BJ (cell line): Measurements from ENCODE around the gene SLC39A5. TPM values are rescaled to one million over a fixed set of nuclear protein-coding genes. Genes with fewer than 3 reads are reported as not detected.
A peak's percentile ranks its signal among the peaks of the same experiment; 100 is the strongest.

Source experiments
- CTCF ChIA-PET: fragments of 350-600 bp; formaldehyde crosslinking; extraction: SDS; loops from one replicate; lab custom pipeline; 2021; ENCODE audit warnings: antibody characterized with exemption, inconsistent platforms; lab: Yijun Ruan, JAX
- POLR2A ChIA-PET: fragments of 300-600 bp; sonication (Branson Sonifier 250); formaldehyde crosslinking; extraction: SDS; loops from one replicate; lab custom pipeline; 2021; ENCODE audit warnings: antibody characterized with exemption; lab: Charles Lee
- DNase-seq: peaks from one replicate; pipeline ENCODE4 v3.0.0-alpha.2; 2011; ENCODE audit warnings: low read depth
- H3K27me3 ChIP-seq: 2 replicates; pipeline ENCODE4 v1.6.0; 2011; ENCODE audit warnings: low read length; ENCODE audit not compliant: control insufficient read depth, insufficient read depth
- H3K36me3 ChIP-seq: 2 replicates; pipeline ENCODE4 v1.5.1; 2011; ENCODE audit warnings: low read length; ENCODE audit not compliant: control insufficient read depth, insufficient read depth
- H3K4me3 ChIP-seq: 2 replicates; pipeline ENCODE4 v1.5.1; 2011; ENCODE audit warnings: low read depth, mild to moderate bottlenecking, control low read depth, low read length
- CTCF ChIP-seq: IDR thresholded peaks from 2 replicates; pipeline ENCODE4 v1.5.1; 2011; ENCODE audit warnings: low read depth, mild to moderate bottlenecking, control low read depth, inconsistent platforms, low read length, moderate library complexity; ENCODE audit not compliant: insufficient read depth
- polyA minus RNA-seq: library from RNA; depleted of rRNA, polyadenylated mRNA; stranded (reverse); fragments of >200 nt; gene quantifications from 2 replicates; pipeline ENCODE4 v1.2.3, GENCODE V29; 2011; rRNA and poly(A)+ RNA removed
- polyA plus RNA-seq: library from polyadenylated mRNA; depleted of rRNA; stranded (reverse); fragments of >200 nt; gene quantifications from 2 replicates; pipeline ENCODE4 v1.2.3, GENCODE V29; 2011; rRNA removed

Gene SLC39A5
- polyA plus RNA-seq, result not detected in 2 replicates
- polyA minus RNA-seq, result not detected in 2 replicates

GRCh38 chr12:56229916-56230431 is at the start of gene SLC39A5:
Gene SLC39A5, plus strand, starts transcription at chr12:56230051. Its CDS starts 1,224 bp downstream, at chr12:56231275.
- no peak for DNase-seq
- ChIA-PET CTCF (interaction anchor here (1.4 to 2.7 kb wide), 2 partner anchors 38 to 41 kb away, joined by 3 to 9 read pairs; partner anchors contain the start of gene SMARCC2), POLR2A (no interaction called here)
- Histone ChIP-seq H3K27me3 (no peaks in the 10 kb centered on the region), H3K4me3 (no peak within 1 kb of the TSS), H3K36me3 (peaks cover 4% of the 10 kb centered on the region)
- TF ChIP-seq CTCF, result no peak

GRCh38 chr12:56186957-56187356 is 42.9 kb upstream of the SLC39A5 start:
- POLR2A ChIA-PET, result no interaction called here
- no peaks in the 10 kb centered on the region for H3K27me3 ChIP-seq
- no peak overlapping the region for H3K4me3 ChIP-seq
- no peak for TF ChIP-seq CTCF
- H3K36me3 ChIP-seq, result peaks cover 10% of the 10 kb centered on the region
- CTCF ChIA-PET, result interaction anchor here (1.6 to 6.7 kb wide), 4 partner anchors 25 to 67 kb away, joined by 4 to 134 read pairs (median 63); partner anchors contain the start of genes ESYT1, MYL6 and ZC3H10
- DNase-seq, result no peak

- H3K36me3 ChIP-seq, result peaks cover 10% of the 10 kb centered on the region
- POLR2A ChIA-PET, result interaction anchor here (0.6 to 2.2 kb wide), 4 partner anchors 30 to 114 kb away, joined by 3 to 10 read pairs (median 5); partner anchors contain the start of genes MYL6 and RNF41
- CTCF ChIA-PET, result interaction anchor here (0.9 to 9.8 kb wide), 18 partner anchors 7 to 450 kb away, joined by 3 to 134 read pairs (median 7); partner anchors contain the start of genes ESYT1, MYL6, RNF41 and SPRYD4
These were observed 41.6 kb upstream of the SLC39A5 start for GRCh38 chr12:56188131-56188777.

GRCh38 chr12:56188778-56189098 is 41.1 kb upstream of the SLC39A5 start:
- ChIA-PET POLR2A (interaction anchor here (0.6 to 2.2 kb wide), 3 partner anchors 30 to 69 kb away, joined by 4 to 10 read pairs (median 6); partner anchors contain the start of genes MYL6 and RNF41), CTCF (interaction anchor here (0.7 to 9.8 kb wide), 27 partner anchors 8 to 450 kb away, joined by 3 to 134 read pairs (median 7); partner anchors contain the start of genes ERBB3, ESYT1, MYL6 and RNF41)
- no peak for DNase-seq
- no peaks in the 10 kb centered on the region for H3K27me3 ChIP-seq
- H3K4me3 ChIP-seq, result peak overlapping the region; percentile 71
- TF ChIP-seq CTCF, result no peak
- H3K36me3 ChIP-seq, result peaks cover 10% of the 10 kb centered on the region

More at GRCh38 chr12:56188131-56188777, 41.6 kb upstream of the SLC39A5 start:
- Histone ChIP-seq H3K27me3 (no peaks in the 10 kb centered on the region), H3K4me3 (peak overlapping the region; percentile 71)
- no peak for TF ChIP-seq CTCF
- DNase-seq, result no peak
